GM21360 (cell line): ENCODE data around the gene BCORL1.
A peak's percentile ranks its signal among the peaks of the same experiment; 100 is the strongest.

Experiments
- ATAC-seq: cut with Tn5 transposase; IDR thresholded peaks from one replicate; pipeline ENCODE4 v1.9.1; 2021; ENCODE audit warnings: mild to moderate bottlenecking, moderate library complexity; ENCODE audit not compliant: unreplicated experiment

BCORL1 gene

GRCh38 chrX:129982300-129983251 is at the start of gene BCORL1:
TSS of gene BCORL1 (plus strand) at chrX:129982635. CDS start at chrX:130005232, 22,597 bp downstream.
- peak; percentile 86 for ATAC-seq

GRCh38 chrX:129932821-129933321 is 49.6 kb upstream of the BCORL1 start:
- peak; percentile 7 for ATAC-seq

GRCh38 chrX:129933700-129934099 is 48.7 kb upstream of the BCORL1 start:
- ATAC-seq = no peak

- ATAC-seq = no peak
Observed at GRCh38 chrX:129934461-129934860, 48.0 kb upstream of the BCORL1 start.

- ATAC-seq = no peak
Observed at GRCh38 chrX:129934952-129935351, 47.5 kb upstream of the BCORL1 start.

GRCh38 chrX:129938081-129938480 is 44.4 kb upstream of the BCORL1 start:
- ATAC-seq = no peak

- ATAC-seq = no peak
Observed at GRCh38 chrX:129939986-129940385, 42.4 kb upstream of the BCORL1 start.

- ATAC-seq = no peak
Observed at GRCh38 chrX:129940721-129941120, 41.7 kb upstream of the BCORL1 start.

GRCh38 chrX:129945131-129945530 is 37.3 kb upstream of the BCORL1 start:
- ATAC-seq = no peak

GRCh38 chrX:129953334-129953648 is 29.1 kb upstream of the BCORL1 start:
- no peak for ATAC-seq

- ATAC-seq = no peak
Observed at GRCh38 chrX:129953881-129954280, 28.6 kb upstream of the BCORL1 start.

- no peak for ATAC-seq
Observed at GRCh38 chrX:129954804-129955203, 27.6 kb upstream of the BCORL1 start.

GRCh38 chrX:129955682-129956081 is 26.8 kb upstream of the BCORL1 start:
- ATAC-seq = no peak

- no peak for ATAC-seq
Observed at GRCh38 chrX:129956145-129956544, 26.3 kb upstream of the BCORL1 start.

GRCh38 chrX:129956765-129957164 is 25.7 kb upstream of the BCORL1 start:
- ATAC-seq = no peak

GRCh38 chrX:129957241-129958082 is 25.0 kb upstream of the BCORL1 start:
- peak; percentile 48 for ATAC-seq

- no peak for ATAC-seq
Observed at GRCh38 chrX:129958083-129958465, 24.4 kb upstream of the BCORL1 start.

GRCh38 chrX:129958814-129959492 is 23.5 kb upstream of the BCORL1 start:
- ATAC-seq = no peak

GRCh38 chrX:129959493-129959832 is 23.0 kb upstream of the BCORL1 start:
- no peak for ATAC-seq

- peak; percentile 91 for ATAC-seq
Observed at GRCh38 chrX:129961180-129962083, 21.0 kb upstream of the BCORL1 start.
